M059J (cell line): ENCODE results near the gene DIPK1A. TPM values are rescaled to one million over a fixed set of nuclear protein-coding genes. Genes with fewer than 3 reads are reported as not detected.
"Not testable (repeated sequence)": the region's sequence is repeated elsewhere in the genome, so short reads cannot be mapped to it uniquely, and the experiment has no call there.

Experiments
- DNase-seq: peaks from one replicate; pipeline ENCODE4 v3.0.0-alpha.2; 2012; ENCODE audit warnings: low read depth
- total RNA-seq: library from RNA; depleted of rRNA; stranded (reverse); fragments of >200 nt; shearing (Covaris generic); gene quantifications from 2 replicates; pipeline ENCODE4 v1.2.3, GENCODE V29; 2014

DIPK1A gene
- total RNA-seq, 1 experiment from 2014 or later, result 21.5 TPM

DNA sequence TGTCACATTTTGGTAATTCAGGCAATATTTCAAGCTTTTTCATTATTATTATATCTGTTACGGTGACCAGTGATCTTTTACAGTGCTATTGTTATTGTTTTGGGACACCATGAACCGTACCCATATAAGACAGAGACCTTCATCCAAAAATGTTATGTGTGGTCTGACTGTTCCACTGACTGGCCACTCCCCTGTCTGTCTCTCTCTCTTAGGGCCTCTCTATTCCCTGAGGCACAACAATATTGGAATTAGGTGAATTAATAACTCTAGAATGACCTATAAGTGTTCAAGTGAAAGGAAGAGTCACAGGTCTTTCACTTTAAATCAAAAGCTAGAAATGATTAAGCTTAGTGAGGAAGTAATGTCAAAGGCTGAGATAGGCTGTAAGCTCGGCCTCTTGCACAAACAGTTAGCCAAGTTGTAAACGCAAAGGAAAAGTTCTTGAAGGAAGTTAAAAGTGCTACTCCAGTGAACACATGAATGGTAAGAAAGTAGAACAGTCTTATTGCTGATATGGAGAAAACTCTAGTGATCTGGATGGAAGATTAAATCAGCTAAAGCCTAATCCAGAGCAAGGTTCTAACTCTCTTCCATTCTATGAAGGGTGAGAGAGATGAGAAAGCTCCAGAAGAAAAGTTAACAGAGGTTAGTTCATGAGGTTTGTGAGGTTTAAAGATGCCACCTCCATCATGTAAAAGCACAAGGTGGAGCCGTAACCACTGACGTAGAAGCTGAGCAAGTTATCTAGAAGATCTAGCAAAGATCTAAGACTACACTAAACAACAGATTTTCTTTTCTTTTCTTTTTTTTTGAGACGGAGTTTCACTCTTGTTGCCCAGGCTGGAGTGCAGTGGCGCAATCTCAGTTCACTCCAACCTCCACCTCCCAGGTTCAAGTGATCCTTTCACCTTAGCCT lies 19.7 kb upstream of the DIPK1A start:
- DNase-seq, result no peak

DNA sequence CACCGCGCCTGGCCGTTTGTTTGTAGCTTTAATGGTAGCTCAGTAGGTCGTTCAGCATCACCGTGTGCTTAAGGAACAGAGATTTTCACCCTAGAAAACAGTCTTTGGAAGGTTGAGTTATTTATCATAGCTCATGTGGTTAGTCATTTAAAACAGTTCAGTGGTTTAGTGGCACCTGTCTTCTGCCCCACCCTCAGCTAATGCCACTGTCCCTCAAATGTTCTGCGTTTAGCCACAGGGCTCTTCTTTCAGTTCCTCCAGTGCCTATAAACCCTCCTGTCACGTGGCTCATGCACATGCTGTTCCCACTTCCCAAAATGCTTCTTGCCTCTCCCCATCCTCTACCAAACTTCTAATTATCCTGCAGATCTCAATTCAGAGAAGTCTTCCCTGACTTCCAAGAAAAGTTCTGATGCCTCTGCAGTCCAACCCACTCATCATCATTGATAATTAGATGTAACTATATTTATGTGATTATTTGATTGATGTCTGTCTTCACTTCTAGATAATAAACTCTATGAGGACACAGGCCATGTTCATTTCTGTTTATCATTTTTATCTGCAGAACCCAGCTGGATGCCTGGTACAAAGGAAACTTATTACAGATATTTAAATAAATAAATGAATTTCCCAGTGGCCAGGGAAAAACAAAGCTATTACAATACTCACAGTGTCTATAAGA lies 14.4 kb upstream of the DIPK1A start:
- DNase-seq, result no peak

DNA sequence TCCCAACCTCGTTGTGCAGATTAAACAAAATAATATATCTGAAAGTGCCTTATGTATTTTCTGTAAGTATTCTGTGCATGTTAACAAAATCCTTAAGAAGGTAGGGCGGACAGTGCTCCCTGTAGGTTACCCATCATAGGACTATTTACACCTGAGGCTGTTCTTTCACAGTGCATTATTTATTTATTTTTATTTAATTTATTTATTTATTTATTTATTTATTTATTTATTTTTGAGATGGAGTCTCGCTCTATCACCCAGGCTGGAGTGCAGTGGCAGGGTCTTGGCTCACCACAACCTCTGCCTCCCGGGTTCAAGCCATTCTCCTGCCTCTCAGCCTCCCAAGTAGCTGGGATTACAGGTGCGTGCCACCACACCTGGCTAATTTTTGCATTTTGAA lies 12.8 kb upstream of the DIPK1A start:
- not testable (repeated sequence) for DNase-seq

DNA sequence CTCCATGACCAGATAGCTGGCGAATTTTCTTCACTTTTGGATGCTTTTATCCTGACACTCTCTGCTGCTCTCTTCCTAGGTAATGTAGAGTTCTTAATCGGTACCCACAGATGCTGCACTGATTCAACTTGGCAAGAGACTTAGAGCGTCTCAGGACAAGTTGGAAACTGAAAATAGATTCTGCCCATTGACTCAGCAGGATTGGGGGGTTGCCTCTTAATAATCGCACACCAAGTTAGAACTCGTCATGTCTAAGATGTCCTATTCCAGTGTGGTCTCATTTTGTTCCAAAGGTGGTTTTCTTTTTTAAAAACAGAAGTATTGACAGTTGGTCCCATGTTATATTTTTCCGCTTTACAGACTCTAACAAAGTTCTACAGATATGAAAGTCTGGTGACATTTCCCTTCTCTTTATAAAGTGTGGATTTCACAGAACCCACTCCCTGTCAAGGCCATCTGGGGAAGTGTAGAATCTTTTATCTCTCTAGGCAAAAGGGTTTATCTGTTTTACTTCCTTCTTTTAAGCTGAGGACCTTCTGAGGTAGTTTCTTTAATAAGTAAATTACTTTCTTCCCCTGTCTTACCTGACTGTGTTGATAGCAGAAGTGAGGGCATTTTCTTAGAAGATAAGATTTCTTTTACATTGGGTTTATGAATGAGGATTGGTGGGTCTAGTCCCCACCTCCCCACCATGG lies 12.1 kb upstream of the DIPK1A start:
- no peak for DNase-seq

DNA sequence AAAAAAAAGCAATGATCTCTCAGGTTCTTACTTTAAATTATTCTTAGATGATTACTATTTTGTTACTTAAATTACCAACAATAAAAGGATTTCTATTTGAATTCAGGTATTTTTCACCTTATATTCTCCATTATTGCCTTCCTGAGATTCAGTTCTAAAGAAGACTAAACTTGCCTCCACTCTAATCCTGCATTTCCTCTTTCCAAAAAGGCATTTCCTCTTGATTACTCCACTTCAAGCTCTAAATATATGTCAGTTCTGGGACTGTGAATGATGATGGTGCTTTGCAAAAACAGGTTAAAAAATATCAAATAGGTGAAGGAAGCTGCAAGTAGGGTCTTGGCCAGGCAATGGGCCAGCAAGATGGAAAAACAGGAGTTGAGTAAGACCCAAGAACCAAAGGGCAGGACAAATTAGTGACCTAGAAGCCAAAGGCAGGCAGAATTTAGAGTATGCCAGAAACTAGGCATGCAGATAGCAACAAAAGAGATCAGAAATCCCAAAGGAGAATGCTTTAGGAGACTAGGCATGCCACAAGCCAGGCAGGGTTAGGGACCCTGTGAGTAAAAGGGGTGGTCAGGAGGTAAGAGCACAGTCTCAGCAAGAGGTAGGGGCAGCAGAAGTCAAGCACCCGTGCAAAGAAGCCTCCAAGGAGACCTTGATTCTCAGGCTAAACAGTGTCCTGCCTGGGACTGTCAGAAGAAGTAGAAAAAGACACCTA lies 11.3 kb upstream of the DIPK1A start:
- no peak for DNase-seq

DNA sequence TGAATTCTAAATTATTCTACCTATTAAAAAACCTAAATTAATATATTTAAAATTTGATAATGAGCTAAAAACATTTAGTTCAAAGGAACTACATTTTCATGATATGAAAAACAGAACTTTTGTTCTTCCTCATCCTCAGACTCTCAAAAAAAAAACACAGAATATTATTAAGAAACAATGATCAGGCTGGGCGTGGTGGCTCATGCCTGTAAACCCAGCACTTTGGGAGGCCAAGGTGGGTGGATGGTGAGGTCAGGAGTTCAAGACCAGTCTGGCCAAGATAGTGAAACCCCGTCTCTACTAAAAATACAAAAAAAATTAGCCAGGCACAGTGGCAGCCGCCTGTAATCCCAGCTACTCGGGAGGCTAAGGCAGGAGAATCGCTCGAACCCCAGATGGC lies 10.7 kb upstream of the DIPK1A start:
- DNase-seq, result not testable (repeated sequence)

DNA sequence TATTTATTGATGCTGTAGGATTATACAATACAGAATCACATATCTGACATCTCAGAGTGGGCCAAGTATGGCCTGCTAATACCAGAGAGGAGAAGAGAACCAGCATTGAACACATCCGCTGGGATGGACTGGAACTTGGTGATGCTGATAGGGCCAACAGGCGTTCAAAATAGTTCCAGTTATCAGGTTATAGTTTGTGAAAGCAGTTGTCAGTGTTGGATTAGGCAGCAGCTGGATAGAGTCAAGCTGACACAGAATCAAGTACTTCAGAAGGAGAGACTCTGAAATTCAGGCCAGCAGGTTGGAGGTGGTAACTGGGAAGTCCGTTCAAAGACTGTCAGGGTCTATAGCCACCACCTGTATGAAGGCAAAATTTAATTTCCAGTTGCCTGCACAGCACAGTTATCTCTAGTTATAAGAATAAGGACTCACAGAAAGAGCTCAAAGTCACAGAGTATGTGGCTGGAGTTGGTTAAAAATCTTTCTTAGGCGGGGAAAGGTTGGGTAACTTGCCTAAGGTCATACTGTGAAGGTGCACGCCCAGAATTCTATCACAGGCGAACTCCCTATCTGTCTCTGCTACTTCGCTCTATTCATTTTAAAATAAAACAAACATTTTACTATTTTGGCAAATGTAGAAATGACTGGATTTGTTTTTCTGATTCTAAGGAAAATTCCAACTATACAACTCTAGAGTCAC lies 9.9 kb upstream of the DIPK1A start:
- DNase-seq, result no peak

DNA sequence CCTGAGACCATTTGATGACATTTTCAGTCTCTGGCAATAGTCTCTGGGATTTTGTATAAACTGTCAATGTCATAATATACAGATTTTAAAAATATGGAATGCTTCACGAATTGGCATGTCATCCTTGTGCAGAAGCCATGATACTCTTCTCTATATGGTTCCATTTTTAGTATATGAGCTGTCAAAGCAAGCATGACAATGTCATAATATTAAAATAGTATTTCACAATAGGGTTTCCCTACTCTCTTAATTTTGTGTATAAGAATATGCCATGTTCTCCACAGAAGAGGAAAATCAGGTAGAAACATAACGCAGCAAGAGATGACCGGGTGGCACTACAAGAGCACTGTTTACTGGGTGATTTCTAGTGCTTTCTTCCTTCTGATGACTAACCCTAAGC lies 8.3 kb upstream of the DIPK1A start:
- no peak for DNase-seq

DNA sequence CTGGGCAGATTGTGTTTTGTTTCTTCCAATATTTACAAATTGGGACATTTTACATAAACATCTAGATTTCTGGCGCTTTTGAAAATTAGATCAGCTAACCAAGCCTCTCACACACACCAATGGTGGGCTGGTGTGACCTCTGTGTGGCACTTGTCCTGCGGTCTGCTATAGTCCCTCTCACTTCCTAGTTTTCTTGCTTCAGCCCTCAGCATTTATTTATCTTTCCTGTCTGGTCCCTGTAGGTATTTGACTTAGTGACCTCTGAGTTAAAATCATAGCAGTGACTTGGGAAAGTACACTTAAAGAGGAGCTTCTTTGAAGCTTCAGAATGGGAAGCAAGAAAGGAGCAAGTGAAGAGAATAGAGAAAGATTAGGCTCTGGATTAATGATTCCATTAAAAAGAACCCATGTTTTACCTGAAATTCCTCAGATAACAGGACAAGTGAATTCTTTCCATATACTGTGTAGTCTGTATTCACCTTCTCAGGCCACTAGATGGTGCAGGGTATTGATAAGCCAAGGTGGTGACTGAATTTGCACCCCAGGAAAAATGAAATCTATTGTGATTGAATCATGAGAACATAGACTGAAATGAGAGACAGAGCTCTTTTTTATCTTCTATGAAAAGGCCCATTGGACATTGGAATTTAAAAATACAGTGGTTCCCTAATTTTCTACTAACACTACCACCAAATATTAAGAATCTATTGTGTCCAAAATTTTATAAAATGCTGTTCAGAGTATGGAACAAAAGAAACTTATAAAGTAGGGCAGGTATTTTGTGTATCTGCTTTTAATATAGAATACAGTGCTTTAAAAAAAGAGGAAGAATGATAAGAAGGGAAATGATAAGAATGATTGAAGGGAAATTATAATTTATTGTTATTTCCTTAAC lies 7.1 kb upstream of the DIPK1A start:
- peak; percentile 33 for DNase-seq

DNA sequence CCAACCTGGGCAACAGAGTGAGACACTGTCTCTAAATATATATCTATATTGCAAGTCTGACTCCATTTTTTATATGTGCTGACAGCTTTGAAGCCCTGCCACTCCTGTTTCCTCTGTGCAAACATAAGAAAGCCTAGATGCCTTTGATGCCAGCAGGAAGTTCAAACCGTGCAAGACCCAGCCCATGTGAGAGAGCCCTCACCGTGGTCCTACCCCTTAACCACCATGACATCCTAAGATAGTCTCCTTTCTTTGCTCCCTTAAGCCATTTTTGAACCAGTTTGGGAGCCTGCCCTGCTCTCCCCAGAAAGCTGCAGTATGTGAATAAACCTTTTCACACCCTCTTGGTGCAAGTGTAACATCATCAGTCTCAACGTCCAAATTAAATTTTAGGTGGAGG lies 3.7 kb upstream of the DIPK1A start:
- DNase-seq, result no peak

DNA sequence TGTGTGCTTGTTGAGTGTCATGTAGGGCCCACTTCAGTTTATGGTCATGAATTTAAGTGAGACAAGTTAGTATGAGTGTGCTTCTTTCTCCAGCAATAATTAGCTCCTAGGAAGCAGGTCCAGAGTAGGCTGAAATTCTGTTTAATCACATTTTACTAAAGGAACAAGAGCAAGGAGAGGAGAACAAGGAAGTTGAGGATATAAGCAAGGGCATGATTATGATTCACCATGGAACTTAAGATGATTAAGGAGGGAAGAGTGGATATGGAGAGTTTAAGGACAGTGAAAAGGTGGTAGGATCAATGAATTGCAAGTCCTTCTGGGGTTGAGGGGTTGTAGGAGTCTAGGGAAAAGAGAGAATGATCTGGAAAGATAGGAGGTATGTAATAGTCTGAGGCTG lies 3.1 kb upstream of the DIPK1A start:
- no peak for DNase-seq

DNA sequence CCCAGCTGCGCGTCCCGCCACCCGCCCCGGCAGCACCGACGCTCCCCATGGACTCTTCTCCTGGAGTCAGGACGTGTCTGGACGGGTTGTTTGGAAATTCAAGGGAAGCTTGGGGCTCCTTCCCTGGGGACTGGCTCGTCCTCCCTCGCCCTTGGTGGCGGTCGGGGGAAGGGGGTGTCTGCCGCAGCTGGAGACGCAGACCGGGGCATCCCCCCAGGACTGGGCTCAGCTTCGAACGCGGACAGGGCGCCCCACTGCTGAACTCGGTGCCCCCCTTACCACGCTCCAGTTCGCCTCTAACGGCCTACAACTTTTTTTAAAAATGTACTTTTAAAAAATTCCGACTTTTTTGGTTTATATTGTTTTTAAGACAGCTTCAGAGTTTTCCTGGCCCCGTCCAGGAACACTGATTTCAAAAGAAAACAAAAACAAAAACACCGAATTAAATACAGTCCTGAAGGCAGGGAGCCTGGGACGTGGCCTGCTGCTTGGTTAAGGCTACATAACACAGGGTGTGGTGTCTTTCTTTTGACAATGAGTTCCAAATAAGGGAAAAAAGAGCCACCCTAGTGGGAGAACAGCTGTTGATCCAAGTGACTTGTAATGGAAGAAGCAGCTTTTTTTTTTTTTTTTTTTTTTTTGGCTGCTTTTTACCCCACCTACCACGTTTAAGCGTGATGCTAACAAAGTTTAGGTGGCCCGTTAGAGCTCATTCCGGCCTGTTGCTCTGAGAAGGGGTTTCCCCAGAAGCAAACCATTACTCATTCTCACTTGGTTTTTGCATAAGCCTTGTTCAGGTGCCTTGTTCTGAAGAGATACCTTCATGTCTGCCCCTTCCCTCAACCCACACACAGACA lies 862 bp upstream of the DIPK1A start:
- peak; percentile 77 for DNase-seq

DNA sequence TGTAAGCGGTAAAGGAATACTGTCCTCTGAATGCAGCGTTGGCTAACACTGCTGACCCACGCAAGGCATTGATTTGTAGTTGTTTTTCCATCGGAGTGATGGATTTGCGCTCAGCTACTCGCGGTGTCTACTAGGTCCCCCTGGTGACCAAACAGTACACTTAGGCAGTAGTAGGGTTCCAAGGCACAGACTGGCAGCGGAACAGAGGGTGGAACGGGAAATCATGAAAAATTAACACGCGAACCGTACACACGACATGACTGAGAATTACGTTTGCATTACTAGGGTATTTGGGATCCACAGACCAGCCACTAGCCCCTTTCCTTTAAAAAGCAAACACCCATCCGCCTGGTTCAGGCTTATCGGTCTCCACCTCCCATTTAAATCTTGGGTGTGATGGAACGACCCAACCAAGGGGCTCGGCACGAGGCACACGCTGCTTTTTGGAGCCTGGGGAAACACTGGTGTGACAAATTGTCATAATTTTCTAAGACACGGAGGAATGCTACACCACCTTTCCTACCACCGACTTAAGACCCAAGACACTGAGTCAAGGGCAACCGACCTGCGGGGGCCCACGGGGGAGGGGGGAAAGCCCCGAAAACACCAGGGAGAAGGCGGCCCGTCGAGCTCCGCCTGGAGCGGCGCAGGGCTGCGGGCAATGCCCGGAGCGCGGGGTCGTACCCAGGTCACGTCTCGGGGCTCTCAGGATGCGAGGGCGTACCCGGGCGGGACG lies 699 bp downstream of the DIPK1A start:
- DNase-seq, result peak; percentile 88

DNA sequence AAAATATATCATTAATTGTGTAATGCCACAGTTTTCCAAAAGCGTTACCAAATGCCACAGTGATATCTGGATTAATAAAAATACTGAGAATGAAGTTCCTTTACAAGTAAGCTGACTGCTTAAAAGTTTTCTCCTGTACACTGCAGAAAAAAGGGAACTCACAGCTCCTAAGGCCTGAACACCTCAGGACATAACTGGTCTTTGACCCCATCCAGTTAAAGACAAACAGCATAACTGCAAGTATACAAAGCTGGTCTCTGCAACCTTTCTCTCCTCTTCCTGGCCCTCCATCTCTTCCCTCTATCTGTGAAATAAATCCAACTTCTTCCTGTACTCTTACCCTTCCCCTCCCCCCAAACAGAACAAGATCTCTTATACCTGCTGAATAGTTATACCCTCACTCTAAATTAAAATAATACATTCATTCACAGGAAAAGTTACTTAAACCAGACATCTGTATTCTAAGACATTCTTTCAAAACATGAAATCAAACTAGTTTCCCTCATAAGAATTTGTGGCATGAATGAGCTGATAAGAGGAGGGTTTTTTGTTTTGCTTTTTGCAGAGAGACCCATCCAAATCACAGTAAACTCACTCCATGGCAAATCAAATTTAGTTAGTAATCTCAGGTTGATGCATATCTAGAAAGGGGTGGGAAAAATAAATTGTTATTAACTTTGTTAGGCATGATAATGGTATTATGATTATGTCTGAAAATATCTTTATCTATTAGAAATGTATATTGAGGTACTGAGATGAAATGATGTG lies 2.9 kb downstream of the DIPK1A start:
- DNase-seq, result no peak

DNA sequence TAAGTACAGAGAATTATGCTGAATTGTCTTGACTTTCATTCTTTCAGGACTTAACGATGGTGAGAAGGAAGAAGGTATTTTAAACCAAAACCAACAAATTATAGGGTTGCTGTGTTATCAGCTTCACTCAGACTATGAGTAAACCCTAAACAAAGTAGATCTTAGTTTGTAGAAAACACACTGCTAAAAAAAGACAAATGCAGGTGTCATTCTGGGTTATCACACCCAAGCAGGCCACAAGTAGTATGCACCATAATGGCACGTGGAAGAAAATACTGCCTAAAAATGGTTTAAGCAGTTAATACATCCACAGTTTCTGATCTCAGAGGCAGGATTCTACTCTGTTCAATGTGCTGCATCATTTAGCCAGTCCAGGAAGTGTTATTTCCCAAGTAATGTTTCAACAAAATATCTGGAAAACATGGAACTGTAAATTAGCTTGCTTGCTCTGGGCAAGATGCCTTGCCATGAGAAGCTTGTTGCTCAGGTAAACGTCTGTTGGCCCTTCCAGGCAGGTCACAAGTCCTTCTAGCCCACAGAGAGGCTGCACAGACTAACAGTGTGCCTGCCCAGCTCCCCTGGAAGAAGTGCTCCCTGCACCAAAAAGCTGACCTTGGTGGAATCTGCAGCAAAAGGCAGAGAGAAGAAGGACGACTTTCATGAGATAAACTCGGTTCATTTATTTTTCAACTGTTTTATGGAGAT lies 4.1 kb downstream of the DIPK1A start:
- no peak for DNase-seq

DNA sequence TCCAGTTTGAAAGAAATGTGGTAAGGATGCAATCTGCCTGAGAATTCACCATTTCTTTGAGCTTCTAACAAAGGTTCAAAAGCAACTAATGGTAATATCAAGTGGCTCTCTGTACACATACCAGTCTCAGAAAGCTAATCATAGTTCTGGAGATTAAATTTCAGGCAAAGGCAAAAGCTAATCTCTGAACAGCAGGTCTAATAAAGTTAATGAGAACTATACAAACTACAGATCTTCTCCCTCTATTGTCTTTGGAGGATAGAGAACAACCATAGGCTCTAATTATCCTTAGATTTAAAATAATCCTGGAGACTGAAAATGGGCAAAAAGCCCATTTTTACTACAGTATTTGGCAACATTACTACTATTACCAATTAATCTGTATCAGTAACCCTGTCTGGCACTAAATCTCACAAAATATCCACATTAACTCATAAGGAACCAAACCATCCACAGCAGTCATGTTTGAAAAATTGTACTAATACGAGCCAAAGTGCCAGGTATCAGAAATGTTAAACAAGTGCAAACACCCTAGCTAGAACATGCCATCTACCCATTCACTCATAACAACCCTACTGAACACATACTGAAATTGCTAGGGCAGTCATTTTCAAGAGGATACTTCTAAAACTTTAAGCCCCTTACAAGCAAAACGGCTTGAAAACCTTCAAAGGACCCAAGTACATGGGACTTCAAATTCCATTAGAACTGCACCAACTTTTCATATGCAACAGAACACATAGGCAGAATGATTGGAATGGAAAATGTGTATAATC lies 4.8 kb downstream of the DIPK1A start:
- DNase-seq, result no peak
